Smooth muscle cell (in vitro differentiated cells): Measurements from ENCODE around the gene LCN1. TPM values are rescaled to one million over a fixed set of nuclear protein-coding genes. Genes with fewer than 3 reads are reported as not detected.

Experiments used
- DNase-seq: peaks from one replicate; lab custom pipeline; 2025; ENCODE audit not compliant: unreplicated experiment; lab: John Stamatoyannopoulos, UW
- H2AFZ ChIP-seq: fragments of 200-600 bp; sonication (generic); 2 replicates; pipeline ENCODE4 v1.6.0; 2016; ENCODE audit warnings: antibody characterized with exemption, low read depth, mild to moderate bottlenecking
- H3F3A ChIP-seq: fragments of 200-600 bp; sonication (generic); 2 replicates; pipeline ENCODE4 v1.6.0; 2017; ENCODE audit warnings: antibody characterized with exemption, low read depth
- H3K27ac ChIP-seq: fragments of 200-600 bp; sonication (generic); 2 replicates; pipeline ENCODE4 v1.5.1; 2016; ENCODE audit warnings: low read depth, mild to moderate bottlenecking
- H3K27me3 ChIP-seq: fragments of 200-600 bp; sonication (generic); 2 replicates; pipeline ENCODE4 v1.6.1; 2016; ENCODE audit warnings: low read depth, mild to moderate bottlenecking
- H3K36me3 ChIP-seq: fragments of 200-600 bp; sonication (generic); 2 replicates; pipeline ENCODE4 v1.5.1; 2016; ENCODE audit warnings: low read depth
- H3K4me1 ChIP-seq: fragments of 200-600 bp; sonication (generic); 2 replicates; pipeline ENCODE4 v1.5.1; 2016; ENCODE audit warnings: low read depth
- H3K4me2 ChIP-seq: fragments of 200-600 bp; sonication (generic); 2 replicates; pipeline ENCODE4 v1.6.0; 2016; ENCODE audit warnings: mild to moderate bottlenecking
- H3K4me3 ChIP-seq: fragments of 200-600 bp; sonication (generic); 2 replicates; pipeline ENCODE4 v1.5.1; 2016; ENCODE audit warnings: mild to moderate bottlenecking
- H3K79me2 ChIP-seq: fragments of 200-600 bp; sonication (generic); 2 replicates; pipeline ENCODE4 v1.6.0; 2016; ENCODE audit warnings: low read depth, mild to moderate bottlenecking
- H3K9ac ChIP-seq: fragments of 200-600 bp; sonication (generic); 2 replicates; pipeline ENCODE4 v1.6.0; 2016; ENCODE audit warnings: low read depth
- H3K9me3 ChIP-seq: fragments of 200-600 bp; sonication (generic); replicated peaks from 2 replicates; pipeline ENCODE4 v1.5.1; 2016; ENCODE audit warnings: low read depth
- H4K20me1 ChIP-seq: fragments of 200-600 bp; sonication (generic); 2 replicates; pipeline ENCODE4 v1.6.0; 2016; ENCODE audit warnings: low read depth
- CTCF ChIP-seq: fragments of 200-600 bp; sonication (generic); IDR thresholded peaks from 2 replicates; pipeline ENCODE4 v1.5.1; 2017; ENCODE audit warnings: borderline replicate concordance, mild to moderate bottlenecking, antibody characterized with exemption; ENCODE audit not compliant: insufficient read depth, poor library complexity, severe bottlenecking
- WGBS: methylation state at CpG from one replicate; pipeline ENCODE4 v1.1.7; 2016; ENCODE audit warnings: low lambda C conversion rate; 5-methylcytosine and 5-hydroxymethylcytosine counted together
- polyA plus RNA-seq: library from polyadenylated mRNA; unstranded; fragments of >200 nt; fragmentation: Nextera tagmentation; extraction: Ambion mirVana; gene quantifications from 2 replicates; pipeline ENCODE4 v1.2.1, GENCODE V29; 2016
- total RNA-seq: library from RNA; depleted of rRNA; stranded (reverse); fragments of >200 nt; gene quantifications from 2 replicates; pipeline ENCODE4 v1.2.3, GENCODE V29; 2014

Gene LCN1
- total and polyA plus RNA-seq, 2 experiments from 2014 or later = 0.85 to 5.6 TPM

GRCh38 chr9:135574331-135574730 is 53.1 kb downstream of the LCN1 start:
- TF ChIP-seq CTCF = no peak
- H3K79me2 ChIP-seq = no peaks in the 10 kb centered on the region
- H3K27me3 ChIP-seq = no peaks in the 10 kb centered on the region
- H2AFZ ChIP-seq = no peak overlapping the region
- DNase-seq = no peak
- H3K27ac ChIP-seq = no peak overlapping the region
- no peaks in the 10 kb centered on the region for H3F3A ChIP-seq
- no peak overlapping the region for H3K9ac ChIP-seq
- H3K9me3 ChIP-seq = no peaks in the 10 kb centered on the region
- no peak overlapping the region for H3K4me2 ChIP-seq
- no peaks in the 10 kb centered on the region for H4K20me1 ChIP-seq
- H3K4me1 ChIP-seq = no peaks in the 10 kb centered on the region
- WGBS = 87% methylated on average over 11 of the region's 14 CpGs
- no peak overlapping the region for H3K4me3 ChIP-seq
- H3K36me3 ChIP-seq = no peaks in the 10 kb centered on the region

- H3K36me3 ChIP-seq = no peaks in the 10 kb centered on the region
- H3K27ac ChIP-seq = no peak overlapping the region
- no peak for DNase-seq
- no peaks in the 10 kb centered on the region for H3F3A ChIP-seq
- no peak overlapping the region for H3K4me2 ChIP-seq
- H3K4me3 ChIP-seq = no peak overlapping the region
- no peaks in the 10 kb centered on the region for H3K27me3 ChIP-seq
- H3K9me3 ChIP-seq = no peaks in the 10 kb centered on the region
- H4K20me1 ChIP-seq = no peaks in the 10 kb centered on the region
- no peak overlapping the region for H2AFZ ChIP-seq
- TF ChIP-seq CTCF = no peak
- 93% methylated on average over 15 of the region's 15 CpGs for WGBS
- H3K9ac ChIP-seq = no peak overlapping the region
- H3K4me1 ChIP-seq = no peaks in the 10 kb centered on the region
- H3K79me2 ChIP-seq = no peaks in the 10 kb centered on the region
Observed at GRCh38 chr9:135574943-135575342, 53.7 kb downstream of the LCN1 start.

Other genes starting within 250 kb of the LCN1 start
- gene PPP1R26, start 41.7 kb upstream of the LCN1 start, total RNA-seq = 7.3 and 8.1 TPM in 2 replicates
- gene PPP1R26, start 41.7 kb upstream of the LCN1 start, polyA plus RNA-seq = 6.2 and 7.7 TPM in 2 replicates
- gene MRPS2, start 20.8 kb upstream of the LCN1 start, total RNA-seq = 30.7 and 34.2 TPM in 2 replicates
- 49.0 and 52.6 TPM in 2 replicates for gene MRPS2, start 20.8 kb upstream of the LCN1 start, polyA plus RNA-seq
- not detected in 2 replicates for gene OBP2A, start 24.7 kb downstream of the LCN1 start, total RNA-seq
- gene OBP2A, start 24.7 kb downstream of the LCN1 start, polyA plus RNA-seq = 0.61 TPM in 1 of 2 replicates, not detected in the other
- 1.4 and 6.3 TPM in 2 replicates for gene PAEP, start 40.3 kb downstream of the LCN1 start, total RNA-seq
- 5.3 TPM in 1 of 2 replicates, not detected in the other for gene PAEP, start 40.3 kb downstream of the LCN1 start, polyA plus RNA-seq
- gene GLT6D1, start 118.1 kb downstream of the LCN1 start, total RNA-seq = not detected in 2 replicates
- not detected in 2 replicates for gene GLT6D1, start 118.1 kb downstream of the LCN1 start, polyA plus RNA-seq
- gene LCN9, start 141.9 kb downstream of the LCN1 start, total RNA-seq = 15.6 and 22.0 TPM in 2 replicates
- 20.8 and 45.2 TPM in 2 replicates for gene LCN9, start 141.9 kb downstream of the LCN1 start, polyA plus RNA-seq
- gene SOHLH1, start 178.0 kb downstream of the LCN1 start, total RNA-seq = not detected in 2 replicates
- gene SOHLH1, start 178.0 kb downstream of the LCN1 start, polyA plus RNA-seq = not detected in 2 replicates
- gene KCNT1, start 180.7 kb downstream of the LCN1 start, total RNA-seq = not detected in 2 replicates
- gene KCNT1, start 180.7 kb downstream of the LCN1 start, polyA plus RNA-seq = 0.30 TPM in 1 of 2 replicates, not detected in the other